ENCODE results near the gene MX1. TPM values are rescaled to one million over a fixed set of nuclear protein-coding genes. Genes with fewer than 3 reads are reported as not detected.

MX1 gene
- 3.6 and 8.1 TPM in 2 replicates for total RNA-seq

GRCh38 chr21:41425954-41426675, at the start of gene MX1:
MX1 (plus strand) TSS chr21:41426239; CDS start chr21:41432071, 5,832 bp downstream.

GRCh38 chr21:41507521-41508414, 81.7 kb downstream of the MX1 start, which contains the start of gene TMPRSS2:
TMPRSS2 (minus strand) TSS chr21:41508158; CDS start chr21:41498133, 10,025 bp downstream.

Other genes with a start within 250 kb of the MX1 start
- gene FAM3B, start 109.4 kb upstream of the MX1 start, total RNA-seq: not detected in 2 replicates
- gene MX2, start 64.2 kb upstream of the MX1 start, total RNA-seq: 0.34 and 0.63 TPM in 2 replicates
- not detected in 2 replicates for gene TMPRSS2, start 81.9 kb downstream of the MX1 start, total RNA-seq

All from bronchial smooth muscle cell (primary cell).